NK-92 (cell line): Measurements from ENCODE around the gene AUNIP.
"Not testable (repeated sequence)": the region's sequence is repeated elsewhere in the genome, so short reads cannot be mapped to it uniquely, and the experiment has no call there.

ENCODE experiments used
- DNase-seq: peaks from one replicate; lab custom pipeline; 2025; ENCODE audit not compliant: unreplicated experiment; lab: John Stamatoyannopoulos, UW

The AUNIP gene

DNA sequence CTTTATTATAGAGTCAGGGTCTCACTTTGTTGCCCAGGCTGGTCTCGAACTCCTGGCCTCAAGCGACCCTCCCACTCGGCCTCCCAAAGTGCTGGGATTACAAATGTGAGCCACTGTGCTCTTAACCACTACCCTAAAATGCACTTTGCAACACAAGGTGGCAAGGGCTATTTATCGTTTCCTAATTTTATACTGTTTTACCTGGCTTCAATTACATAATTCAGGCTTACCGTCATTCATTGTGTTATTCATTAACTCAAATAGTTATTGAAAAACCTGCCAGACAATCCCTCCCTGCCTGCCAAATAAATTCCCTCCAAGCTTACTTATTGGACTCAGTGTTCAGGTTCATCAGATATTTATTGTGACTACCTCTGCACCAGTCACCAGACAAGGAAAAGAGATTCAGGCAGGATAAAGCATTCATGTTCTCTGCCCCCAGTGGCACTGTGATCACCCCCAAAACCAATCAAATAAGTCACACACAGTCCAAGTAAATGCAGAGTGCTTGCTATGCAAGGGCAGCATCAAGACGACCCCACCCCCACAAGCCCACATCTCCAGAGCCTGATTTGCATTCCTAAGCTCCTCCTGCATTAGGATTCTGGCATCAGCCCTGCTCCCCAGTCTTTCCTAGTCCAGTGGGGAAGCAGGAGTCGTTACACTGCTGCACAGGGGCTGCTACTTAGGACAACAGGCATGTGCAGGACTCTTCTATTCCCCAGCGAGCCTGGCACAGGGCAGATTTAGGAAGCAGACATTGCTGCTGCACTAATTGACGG is 8.1 kb upstream of the AUNIP start:
- DNase-seq, result no peak

GRCh38 chr1:25866288-25866687 is 7.0 kb upstream of the AUNIP start:
- no peak for DNase-seq

GRCh38 chr1:25864434-25864833 is 5.2 kb upstream of the AUNIP start:
- no peak for DNase-seq

DNA sequence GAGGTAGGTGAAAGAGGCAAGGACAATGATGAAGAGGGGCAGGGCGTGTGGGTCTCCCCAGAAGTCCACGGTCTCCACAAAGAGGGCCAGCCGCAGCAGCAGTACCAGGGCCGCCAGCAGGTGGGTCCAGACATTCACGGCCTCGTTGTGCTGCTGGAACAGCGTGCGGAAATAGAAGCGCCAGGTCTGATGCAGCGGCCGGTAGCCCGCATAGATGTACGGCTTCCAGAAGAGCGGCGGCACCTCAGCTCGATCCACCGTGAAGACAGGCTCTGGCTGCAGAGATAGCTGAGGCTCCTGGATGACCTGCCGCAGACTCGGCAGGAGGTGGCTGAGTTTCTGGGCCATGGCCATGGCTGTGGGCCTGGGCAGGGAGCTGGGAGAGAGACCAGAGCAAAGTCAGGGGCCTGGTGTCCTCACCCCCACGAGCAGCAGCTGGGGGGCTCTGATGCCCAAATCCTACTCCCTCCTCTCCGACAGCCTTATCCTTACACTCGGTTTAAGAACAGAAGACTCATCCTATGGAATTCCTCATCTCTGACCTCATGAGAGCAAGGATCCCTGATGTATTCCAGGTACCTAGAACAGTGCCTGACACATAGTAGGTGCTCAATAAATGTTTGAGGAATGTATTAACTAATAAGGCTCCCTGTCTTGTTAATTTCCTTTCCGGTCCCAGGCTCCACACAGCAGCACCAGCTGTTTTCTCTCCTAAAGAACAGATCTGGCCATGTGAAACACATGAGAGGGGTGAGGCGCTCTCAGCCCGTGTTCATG is 4.4 kb upstream of the AUNIP start:
- no peak for DNase-seq

DNA sequence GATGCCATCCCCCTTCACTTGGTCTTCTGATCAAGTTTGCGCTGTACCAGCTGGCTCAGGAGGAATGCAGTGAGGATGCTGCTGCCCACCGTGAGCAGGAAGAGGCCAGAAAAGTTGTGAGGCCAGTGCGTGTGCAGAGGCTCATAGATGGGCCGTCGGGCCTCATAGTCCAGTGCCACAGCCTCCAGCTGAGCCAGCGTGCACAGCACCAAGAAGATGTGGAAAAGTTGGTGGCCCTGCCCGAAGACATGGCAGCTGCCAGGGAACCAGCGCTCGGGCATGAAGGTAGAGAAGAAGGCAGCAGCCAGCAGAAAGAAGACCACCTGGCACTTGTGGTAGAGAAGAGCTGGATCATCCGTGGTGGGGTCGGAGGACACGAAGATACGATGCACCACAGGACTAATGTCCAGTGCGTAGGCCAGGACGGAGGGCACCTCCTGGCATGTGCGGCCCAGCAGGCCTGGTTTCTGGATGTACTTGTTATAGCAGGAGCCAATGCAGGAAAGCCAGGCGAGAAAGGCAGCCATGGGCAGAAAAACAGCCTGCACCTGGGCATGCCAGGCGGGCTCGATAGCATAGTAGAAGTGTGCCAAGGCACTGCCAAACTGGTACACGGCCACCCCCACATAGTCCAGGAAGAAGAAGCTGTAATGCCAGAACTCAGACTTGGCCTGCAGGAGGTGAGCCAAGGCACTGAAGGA is 3.7 kb upstream of the AUNIP start:
- no peak for DNase-seq

DNA sequence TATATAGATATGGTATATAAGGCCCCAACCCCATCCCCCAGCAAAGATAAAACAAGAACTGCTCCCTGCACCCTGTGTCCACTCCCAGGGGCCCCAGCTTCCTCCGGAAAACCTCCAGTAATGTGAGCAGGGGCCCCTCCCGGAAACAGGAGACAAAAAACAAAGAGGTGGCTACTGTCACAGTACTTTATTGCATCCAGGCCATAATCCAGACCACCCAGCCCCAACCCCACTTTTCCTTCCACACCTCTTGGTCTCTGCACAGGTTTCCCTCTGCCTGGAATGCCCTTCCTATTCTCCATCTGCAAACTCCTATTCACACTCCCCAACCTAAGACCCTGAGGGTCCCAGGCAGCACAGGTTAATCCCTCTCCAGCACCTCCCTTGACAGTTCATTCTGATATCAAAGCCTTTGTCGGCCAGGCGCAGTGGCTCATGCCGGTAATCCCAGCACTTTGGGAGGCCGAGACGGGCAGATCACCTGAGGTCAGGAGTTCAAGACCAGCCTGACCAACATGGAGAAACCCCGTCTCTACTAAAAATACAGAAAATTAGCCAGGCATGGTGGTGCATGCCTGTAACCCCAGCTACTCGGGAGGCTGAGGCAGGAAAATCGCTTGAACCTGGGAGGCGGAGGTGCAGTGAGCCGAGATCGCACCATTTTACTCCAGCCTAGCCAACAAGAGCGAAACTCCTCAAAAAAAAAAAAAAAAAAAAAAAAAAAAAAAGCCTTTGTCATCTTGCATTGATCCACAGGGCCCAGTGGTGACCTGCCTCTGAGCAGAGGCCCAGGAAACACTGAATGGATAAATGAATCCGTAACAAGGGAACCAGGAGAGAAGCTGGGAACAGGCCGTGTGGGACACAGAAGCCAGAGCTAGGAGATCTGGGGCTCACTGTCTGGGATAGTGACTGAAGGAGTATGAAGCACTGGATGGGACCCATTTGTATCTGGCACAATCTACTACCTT is 2.3 kb upstream of the AUNIP start:
- DNase-seq, result no peak

DNA sequence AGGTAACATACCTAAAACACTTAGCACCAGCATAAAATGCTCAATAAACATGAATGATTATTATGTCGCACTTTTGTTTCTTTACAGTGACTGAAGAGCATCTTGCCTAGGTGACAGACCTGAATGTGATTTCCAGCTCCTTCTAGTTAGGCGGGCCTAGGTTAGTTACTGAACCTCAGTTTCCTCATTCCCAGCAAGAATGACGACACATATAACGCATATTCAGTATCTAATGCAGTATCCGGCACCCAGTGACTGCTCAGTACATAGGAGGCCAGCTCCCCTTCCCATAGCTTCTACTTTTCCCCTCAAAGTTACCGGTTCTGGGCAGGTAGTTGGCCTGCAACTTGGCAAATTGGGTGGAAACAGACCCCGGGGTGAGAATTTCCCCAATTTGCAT is 763 bp downstream of the AUNIP start:
- no peak for DNase-seq

DNA sequence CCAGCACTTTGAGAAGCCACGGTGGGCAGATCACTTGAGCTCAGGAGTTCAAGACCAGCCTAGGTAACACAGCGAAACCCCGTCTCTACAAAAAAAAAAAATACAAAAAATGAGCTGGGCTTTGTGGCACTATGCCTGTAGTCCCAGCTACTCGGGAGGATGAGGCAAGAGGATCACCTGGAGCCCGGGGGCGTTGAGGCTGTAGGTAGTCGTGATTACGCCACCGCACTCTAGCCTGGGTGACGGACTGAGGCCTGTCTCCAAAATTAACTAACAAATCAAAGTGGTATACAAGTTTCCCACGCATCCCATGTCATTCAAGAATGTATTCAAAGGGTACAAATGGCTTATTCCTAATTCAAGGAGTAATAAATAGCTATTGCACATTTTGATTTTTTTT is 2.4 kb downstream of the AUNIP start:
- DNase-seq, result no peak

- no peak for DNase-seq
These were observed 4.7 kb downstream of the AUNIP start for GRCh38 chr1:25854554-25854953.

DNA sequence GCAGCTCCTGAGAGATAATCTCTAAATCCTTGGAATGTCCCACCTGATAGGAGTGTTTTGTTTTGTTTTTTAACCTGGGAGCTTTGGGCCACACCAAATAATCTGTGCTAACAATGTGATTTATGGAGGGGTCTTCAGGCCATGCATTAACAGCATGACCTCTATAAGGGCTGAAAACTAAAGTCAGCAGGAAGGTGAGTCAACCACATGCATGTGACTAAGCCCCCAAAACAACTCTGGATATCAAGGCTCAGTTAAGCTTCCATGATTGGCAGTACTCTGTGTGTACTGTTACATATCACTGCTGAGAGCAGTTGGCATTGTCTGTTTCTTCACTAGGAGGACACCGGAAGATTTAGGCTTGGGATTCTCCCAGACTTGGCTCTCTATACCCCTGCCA is 10.7 kb downstream of the AUNIP start:
- DNase-seq, result no peak

GRCh38 chr1:25847929-25848328 is 11.3 kb downstream of the AUNIP start:
- no peak for DNase-seq

DNA sequence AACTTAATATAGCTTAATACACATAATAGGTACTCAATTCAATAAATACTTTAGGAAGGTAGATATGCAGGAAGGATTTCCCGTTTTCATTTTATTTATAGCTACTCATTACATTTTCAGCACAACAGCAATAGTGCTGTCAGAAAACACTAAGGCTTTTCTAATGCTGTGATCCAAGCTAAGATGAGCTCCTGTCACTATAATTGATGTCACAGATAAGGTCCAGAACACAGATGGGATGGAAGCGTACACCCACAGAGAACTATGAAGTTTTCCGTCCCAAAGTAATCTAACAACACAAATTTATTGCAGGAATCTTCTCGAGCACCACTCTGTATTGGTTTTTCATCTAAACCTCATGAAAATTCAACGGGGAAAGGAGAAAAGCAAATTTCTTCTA is 13.6 kb downstream of the AUNIP start:
- DNase-seq, result no peak

DNA sequence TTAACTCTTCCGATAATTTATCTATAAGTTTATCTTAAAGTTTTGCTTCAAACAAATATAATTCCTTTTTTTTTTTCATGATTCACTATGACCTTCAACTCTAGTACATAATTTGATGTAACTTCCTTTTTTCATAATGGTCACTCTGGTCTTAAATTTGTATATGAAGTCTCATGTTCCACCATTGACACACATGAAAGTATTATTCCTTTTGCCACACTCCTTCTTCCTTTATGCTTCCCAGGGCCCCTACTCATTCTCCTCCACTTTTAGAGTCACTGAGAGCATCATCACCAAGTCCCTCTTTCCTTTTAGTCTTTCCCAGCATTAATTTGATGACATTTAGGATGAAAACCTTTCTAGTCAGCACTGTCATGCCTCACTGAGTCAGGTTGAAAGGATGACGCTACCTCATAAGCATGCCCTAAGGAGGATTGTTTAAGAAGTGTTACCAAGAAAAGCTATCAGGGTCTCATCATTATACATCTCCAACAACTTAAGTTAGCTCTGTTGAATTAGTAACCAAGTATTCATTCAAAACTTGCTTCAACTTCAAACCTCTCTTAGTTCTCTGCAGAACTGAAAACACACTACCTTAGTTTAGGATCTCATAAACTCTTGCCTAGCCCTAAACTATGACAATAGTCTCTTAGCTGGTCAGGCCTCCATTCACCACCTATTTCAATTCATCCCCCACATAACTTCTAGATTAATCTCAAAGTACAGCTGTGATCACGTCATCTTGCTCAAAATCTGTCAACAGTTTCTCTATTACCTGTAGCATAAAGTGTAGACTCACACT is 14.5 kb downstream of the AUNIP start:
- no peak for DNase-seq

DNA sequence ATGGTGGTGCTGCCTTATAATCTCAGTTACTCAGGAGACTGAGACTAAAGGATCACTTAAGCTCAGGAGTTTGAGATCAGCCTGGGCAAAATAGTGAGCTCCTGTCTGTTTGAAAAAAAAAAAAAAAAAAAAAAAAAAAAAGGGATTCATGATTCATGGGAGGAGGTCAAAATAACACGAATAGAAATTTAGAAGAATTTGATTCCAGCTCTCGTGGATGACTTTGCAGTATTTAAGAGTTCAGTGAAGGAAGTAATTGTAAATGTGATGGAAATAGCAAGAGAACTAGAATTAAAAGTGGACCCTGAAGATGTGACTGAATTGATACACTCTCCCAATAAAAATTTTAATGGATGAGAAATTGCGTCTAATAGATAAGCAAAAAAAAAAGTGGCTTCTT is 15.8 kb downstream of the AUNIP start:
- no peak for DNase-seq

DNA sequence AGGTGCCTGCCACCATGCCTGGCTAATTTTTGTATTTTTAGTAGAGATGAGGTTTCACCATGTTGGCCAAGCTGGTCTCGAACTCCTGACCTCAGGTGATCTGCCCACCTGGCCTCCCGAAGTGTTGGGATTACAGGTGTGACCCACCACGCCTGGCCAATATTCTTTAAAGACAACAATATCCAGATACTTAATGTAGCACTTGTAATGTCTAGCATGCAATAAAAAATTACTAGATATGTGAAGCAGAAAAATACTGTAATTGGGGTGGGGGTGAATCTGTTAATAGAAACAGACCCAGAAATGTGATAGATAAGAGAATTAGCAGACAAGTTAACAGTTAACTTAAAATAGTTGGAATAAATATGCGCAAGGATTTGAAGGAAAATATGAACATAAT is 19.4 kb downstream of the AUNIP start:
- not testable (repeated sequence) for DNase-seq

GRCh38 chr1:25837262-25837875 is 21.9 kb downstream of the AUNIP start:
- DNase-seq, result no peak

- DNase-seq, result no peak
These were observed 22.6 kb downstream of the AUNIP start for GRCh38 chr1:25836695-25837094.

DNA sequence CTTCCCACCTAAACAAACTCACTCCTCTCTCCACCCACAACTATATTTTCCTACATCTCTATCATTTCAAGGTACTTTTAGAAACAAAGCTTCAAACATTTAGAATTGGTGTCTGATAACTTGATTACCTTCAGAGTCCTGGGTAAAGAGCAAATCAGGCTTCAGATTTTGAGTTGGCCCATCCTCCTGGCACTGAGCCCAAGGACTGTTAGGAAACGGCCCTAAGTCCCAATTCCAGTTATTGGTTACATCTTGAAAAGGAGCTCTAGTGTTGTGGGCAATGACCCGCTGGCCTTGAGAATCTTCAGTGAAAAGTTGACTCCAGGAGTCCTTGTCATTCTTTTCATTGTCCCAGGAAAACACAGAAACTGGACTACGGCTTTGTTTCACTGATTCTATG is 24.4 kb downstream of the AUNIP start:
- DNase-seq, result no peak

GRCh38 chr1:25833158-25833557 is 26.1 kb downstream of the AUNIP start:
- DNase-seq, result no peak
